Osteoblast (primary cell): ENCODE measurements around the gene TRAP1. TPM values are rescaled to one million over a fixed set of nuclear protein-coding genes. Genes with fewer than 3 reads are reported as not detected.

Experiments used
- DNase-seq: peaks from one replicate; pipeline ENCODE4 v3.0.0; 2011; ENCODE audit warnings: low spot score, mixed read lengths; ENCODE audit not compliant: insufficient read length; ENCODE audit errors: missing footprints
- H2AFZ ChIP-seq: 2 replicates; pipeline ENCODE4 v1.6.0; 2011; ENCODE audit warnings: mild to moderate bottlenecking, low read length
- H3K27ac ChIP-seq: 2 replicates; pipeline ENCODE4 v1.5.1; 2011; ENCODE audit warnings: mild to moderate bottlenecking, low read depth, low read length, moderate library complexity
- H3K27me3 ChIP-seq: 2 replicates; pipeline ENCODE4 v1.6.0; 2012; ENCODE audit warnings: mild to moderate bottlenecking, control low read depth, inconsistent platforms, low read length, moderate library complexity; ENCODE audit not compliant: insufficient read depth
- H3K36me3 ChIP-seq: 2 replicates; pipeline ENCODE4 v1.5.1; 2011; ENCODE audit warnings: mild to moderate bottlenecking, low read length, control low read depth, moderate library complexity; ENCODE audit not compliant: insufficient read depth
- H3K4me1 ChIP-seq: 2 replicates; pipeline ENCODE4 v1.5.1; 2011; ENCODE audit warnings: mild to moderate bottlenecking, low read length, control low read depth, moderate library complexity; ENCODE audit not compliant: insufficient read depth
- H3K4me2 ChIP-seq: 2 replicates; pipeline ENCODE4 v1.6.0; 2011; ENCODE audit warnings: mild to moderate bottlenecking, low read length; ENCODE audit not compliant: insufficient read depth
- H3K4me3 ChIP-seq: fragments of 200-600 bp; sonication (generic); 3 replicates; pipeline ENCODE4 v1.5.1; 2012; ENCODE audit warnings: mild to moderate bottlenecking, low read length, inconsistent platforms; ENCODE audit not compliant: insufficient read depth
- H3K79me2 ChIP-seq: 2 replicates; pipeline ENCODE4 v1.6.0; 2012; ENCODE audit warnings: mild to moderate bottlenecking, low read length, control low read depth, inconsistent platforms; ENCODE audit not compliant: insufficient read depth
- H3K9me3 ChIP-seq: 2 replicates; pipeline ENCODE4 v1.5.1; 2011; ENCODE audit warnings: low read depth, low read length, control low read depth
- H4K20me1 ChIP-seq: 2 replicates; pipeline ENCODE4 v1.6.0; 2012; ENCODE audit warnings: mild to moderate bottlenecking, low read length, control low read depth; ENCODE audit not compliant: insufficient read depth
- total RNA-seq: library from RNA; depleted of rRNA; stranded (reverse); fragments of >200 nt; gene quantifications from 2 replicates; pipeline ENCODE4 v1.2.3, GENCODE V29; 2012
- TF ChIP-seq, protein P1 (sequence below): IDR thresholded peaks from 2 replicates; pipeline ENCODE4 v1.5.1; 2011; ENCODE audit warnings: mild to moderate bottlenecking, low read depth, low read length, moderate library complexity; ENCODE audit errors: extremely low read depth

Gene TRAP1
- total RNA-seq, 1 donor = 56.5 TPM

DNA sequence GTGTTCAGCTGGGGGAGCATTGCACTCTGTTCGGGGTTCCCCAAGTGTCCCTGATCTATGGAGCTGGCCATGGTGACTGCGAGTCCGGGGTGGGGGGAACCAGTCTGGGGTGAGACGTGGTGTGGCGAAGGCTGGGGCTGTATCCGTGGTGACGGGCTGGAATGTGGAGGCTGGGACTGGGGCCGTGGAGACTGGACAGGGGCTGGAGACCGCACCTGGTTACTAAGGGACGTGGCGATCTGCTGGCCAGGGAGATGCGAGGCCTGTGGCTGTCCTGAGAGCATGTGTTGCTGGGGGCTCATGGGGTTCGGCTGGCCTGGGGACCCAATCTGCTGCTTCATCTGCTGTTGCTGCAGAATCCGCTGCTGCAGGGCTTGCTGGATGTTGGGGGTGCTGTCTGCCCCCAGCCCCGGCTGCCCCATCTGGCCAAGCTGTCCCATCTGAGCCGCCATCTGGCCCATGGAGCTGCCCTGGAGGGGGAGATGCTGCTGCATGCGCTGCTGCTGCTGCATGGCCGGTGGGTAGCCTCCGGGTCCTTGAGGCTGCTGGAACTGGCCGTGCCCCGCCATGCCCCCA, 10.6 kb upstream of the TRAP1 start:
- H3K4me2 ChIP-seq = no peak overlapping the region
- H3K79me2 ChIP-seq = no peaks in the 10 kb centered on the region
- H2AFZ ChIP-seq = no peak overlapping the region
- no peaks in the 10 kb centered on the region for H3K4me1 ChIP-seq
- H3K36me3 ChIP-seq = peaks cover 26% of the 10 kb centered on the region
- peak; percentile 71 for DNase-seq
- H3K9me3 ChIP-seq = no peaks in the 10 kb centered on the region
- H3K27ac ChIP-seq = no peak overlapping the region
- peaks cover 37% of the 10 kb centered on the region for H4K20me1 ChIP-seq
- TF ChIP-seq, protein P1, sequence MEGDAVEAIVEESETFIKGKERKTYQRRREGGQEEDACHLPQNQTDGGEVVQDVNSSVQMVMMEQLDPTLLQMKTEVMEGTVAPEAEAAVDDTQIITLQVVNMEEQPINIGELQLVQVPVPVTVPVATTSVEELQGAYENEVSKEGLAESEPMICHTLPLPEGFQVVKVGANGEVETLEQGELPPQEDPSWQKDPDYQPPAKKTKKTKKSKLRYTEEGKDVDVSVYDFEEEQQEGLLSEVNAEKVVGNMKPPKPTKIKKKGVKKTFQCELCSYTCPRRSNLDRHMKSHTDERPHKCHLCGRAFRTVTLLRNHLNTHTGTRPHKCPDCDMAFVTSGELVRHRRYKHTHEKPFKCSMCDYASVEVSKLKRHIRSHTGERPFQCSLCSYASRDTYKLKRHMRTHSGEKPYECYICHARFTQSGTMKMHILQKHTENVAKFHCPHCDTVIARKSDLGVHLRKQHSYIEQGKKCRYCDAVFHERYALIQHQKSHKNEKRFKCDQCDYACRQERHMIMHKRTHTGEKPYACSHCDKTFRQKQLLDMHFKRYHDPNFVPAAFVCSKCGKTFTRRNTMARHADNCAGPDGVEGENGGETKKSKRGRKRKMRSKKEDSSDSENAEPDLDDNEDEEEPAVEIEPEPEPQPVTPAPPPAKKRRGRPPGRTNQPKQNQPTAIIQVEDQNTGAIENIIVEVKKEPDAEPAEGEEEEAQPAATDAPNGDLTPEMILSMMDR = no peak
- H3K4me3 ChIP-seq = no peak overlapping the region
- H3K27me3 ChIP-seq = no peaks in the 10 kb centered on the region

DNA sequence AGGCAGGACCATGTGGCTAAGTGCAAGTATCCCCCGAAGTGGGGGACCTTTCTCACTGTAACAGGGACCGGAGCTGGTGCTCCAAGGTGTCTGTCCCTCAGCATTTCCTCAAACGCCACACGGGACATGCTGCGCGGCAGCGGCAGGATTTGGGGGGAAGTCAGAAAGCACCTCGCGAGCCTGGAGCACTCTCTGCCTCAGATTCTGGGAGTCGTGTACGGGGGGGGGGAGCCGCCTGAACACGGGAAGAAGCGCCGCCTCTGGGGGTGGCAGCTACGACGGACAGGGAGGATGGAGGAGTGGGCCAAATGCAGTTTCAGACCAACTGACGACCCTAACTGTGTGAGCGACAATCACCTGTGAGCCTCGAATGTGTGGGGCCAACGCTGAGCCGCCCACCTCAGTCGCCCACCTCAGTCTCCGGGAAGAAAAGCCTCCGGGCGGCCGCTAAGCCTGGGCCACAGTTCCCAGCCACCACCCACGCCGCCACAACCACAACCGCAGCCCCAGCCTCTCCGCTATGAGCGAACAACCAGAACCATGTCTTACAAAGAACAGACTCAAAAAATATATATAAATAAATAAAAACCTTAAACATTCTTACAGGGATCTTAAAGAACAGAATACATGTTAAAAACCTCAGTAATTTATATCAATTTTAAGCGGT, 8.8 kb upstream of the TRAP1 start:
- Histone ChIP-seq H3K4me1 (no peaks in the 10 kb centered on the region), H4K20me1 (peaks cover 34% of the 10 kb centered on the region), H3K4me3 (no peak overlapping the region), H3K4me2 (no peak overlapping the region), H3K9me3 (no peaks in the 10 kb centered on the region), H3K36me3 (peaks cover 16% of the 10 kb centered on the region), H2AFZ (no peak overlapping the region), H3K79me2 (no peaks in the 10 kb centered on the region), H3K27ac (no peak overlapping the region), H3K27me3 (no peaks in the 10 kb centered on the region)
- peak; percentile 35 for DNase-seq
- TF ChIP-seq, protein P1 = no peak

DNA sequence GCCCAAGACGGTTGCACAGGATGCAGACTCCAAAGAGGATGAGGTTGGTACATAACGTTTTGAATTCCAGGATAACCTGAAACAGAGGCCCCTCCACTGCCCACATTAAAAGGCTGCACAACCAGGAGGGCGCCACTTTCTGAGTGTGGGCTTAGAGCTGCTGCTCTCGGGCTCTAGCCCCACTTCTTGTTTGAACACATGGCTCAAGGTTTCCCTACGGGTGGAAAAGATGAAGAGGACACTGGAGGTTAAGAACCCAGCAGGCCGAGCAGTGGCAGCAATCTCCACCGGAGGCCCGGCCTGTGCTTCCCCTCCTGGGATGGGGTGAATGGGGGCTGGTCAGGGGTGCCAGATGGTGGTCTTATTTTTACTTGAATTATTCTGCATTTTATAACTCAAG, 8.0 kb upstream of the TRAP1 start:
- H3K4me3 ChIP-seq = no peak overlapping the region

DNA sequence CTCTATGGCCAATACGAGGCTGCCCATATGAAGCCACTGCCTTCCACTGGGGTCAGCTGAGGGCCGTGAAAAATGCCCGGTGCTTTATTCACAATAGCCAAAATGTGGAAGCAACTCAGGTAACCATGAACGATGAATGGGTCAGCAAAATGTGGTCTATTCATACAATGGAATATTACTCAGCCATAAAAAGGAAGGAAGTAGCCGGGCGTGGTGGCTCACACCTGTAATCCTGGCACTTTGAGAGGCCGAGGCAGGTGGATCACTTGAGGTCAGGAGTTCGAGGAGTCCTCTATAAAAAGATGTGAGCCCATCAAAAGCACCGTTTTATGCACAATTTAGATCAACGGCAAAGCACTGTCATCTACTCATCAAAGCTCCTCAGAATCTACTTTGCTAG, 5.2 kb upstream of the TRAP1 start:
- H2AFZ ChIP-seq = no peak overlapping the region
- H4K20me1 ChIP-seq = peaks cover 12% of the 10 kb centered on the region
- H3K4me3 ChIP-seq = no peak overlapping the region
- peaks cover 1% of the 10 kb centered on the region for H3K36me3 ChIP-seq
- no peaks in the 10 kb centered on the region for H3K79me2 ChIP-seq
- DNase-seq = no peak
- H3K27ac ChIP-seq = no peak overlapping the region
- H3K4me2 ChIP-seq = no peak overlapping the region
- H3K27me3 ChIP-seq = no peaks in the 10 kb centered on the region
- TF ChIP-seq, protein P1 = no peak
- H3K9me3 ChIP-seq = no peaks in the 10 kb centered on the region
- H3K4me1 ChIP-seq = peaks cover 6% of the 10 kb centered on the region

More for the DNA sequence above, 8.0 kb upstream of the TRAP1 start:
- no peaks in the 10 kb centered on the region for H3K4me1 ChIP-seq
- H2AFZ ChIP-seq = no peak overlapping the region
- no peak for DNase-seq
- no peak overlapping the region for H3K4me2 ChIP-seq
- H3K27me3 ChIP-seq = no peaks in the 10 kb centered on the region
- H3K9me3 ChIP-seq = no peaks in the 10 kb centered on the region
- no peaks in the 10 kb centered on the region for H3K79me2 ChIP-seq
- TF ChIP-seq, protein P1 = no peak
- no peak overlapping the region for H3K27ac ChIP-seq
- H4K20me1 ChIP-seq = peaks cover 27% of the 10 kb centered on the region
- peaks cover 16% of the 10 kb centered on the region for H3K36me3 ChIP-seq
